DMS53 treated with DMSO at 0.1 percent for 48 hours (cell line): Measurements from ENCODE around the gene MRPS6.

Experiments
- DNase-seq: peaks from one replicate; lab custom pipeline; 2025; ENCODE audit not compliant: unreplicated experiment; lab: John Stamatoyannopoulos, UW

MRPS6 gene

DNA sequence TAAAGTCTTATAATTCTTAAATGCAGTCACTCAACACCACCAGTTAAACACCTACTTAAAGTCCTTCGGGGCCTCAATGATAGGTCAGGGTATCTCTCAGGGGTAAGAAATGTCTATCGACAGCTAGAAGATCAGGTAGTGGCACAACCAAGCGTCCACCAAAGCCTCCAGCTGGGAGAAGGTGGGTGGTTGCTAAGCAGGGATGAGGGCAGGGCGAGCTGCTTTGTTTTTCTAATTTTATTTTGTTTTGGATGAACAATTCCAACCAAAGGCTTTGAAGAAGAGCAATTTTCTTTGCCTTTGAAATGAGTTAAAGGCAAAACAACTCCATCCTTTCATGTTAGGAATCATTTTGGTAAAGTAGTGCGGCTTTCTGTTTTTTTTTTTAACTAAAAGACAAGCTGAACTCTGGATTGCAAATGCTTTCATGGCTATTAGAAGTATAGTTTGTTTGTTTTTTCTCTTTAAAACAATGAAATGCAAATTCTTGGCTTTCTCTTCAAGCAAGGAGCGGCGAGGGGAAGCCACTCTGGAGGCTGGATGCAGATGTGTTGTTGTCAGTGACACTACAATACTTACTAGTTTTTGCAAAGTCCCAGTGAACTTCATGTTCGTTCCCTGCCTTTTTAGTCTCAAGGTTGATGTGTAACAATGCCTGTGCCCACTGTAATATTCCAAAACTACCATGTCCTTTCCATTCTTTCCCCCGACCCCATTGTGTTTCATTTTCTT is 106.0 kb downstream of the MRPS6 start:
- DNase-seq, result no peak

DNA sequence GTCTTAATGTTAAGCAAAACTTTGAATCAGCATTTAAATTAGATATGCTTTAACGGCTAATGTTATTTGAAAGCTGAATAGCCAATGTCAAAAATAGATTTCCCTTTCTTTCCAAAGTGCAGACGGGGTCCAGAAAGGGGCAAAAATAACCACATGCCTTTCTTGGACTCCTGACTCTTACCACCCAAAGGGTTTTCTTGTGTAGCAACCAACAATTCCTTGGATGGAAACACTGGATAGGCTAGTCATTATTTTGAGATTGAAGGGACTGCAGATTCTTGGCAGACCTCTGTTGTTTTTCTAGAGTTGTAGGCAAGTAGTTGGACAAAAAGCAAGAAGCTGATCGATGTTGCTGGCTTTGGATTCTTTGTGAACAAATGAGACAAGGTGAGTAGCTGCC is 107.0 kb downstream of the MRPS6 start:
- DNase-seq, result no peak

DNA sequence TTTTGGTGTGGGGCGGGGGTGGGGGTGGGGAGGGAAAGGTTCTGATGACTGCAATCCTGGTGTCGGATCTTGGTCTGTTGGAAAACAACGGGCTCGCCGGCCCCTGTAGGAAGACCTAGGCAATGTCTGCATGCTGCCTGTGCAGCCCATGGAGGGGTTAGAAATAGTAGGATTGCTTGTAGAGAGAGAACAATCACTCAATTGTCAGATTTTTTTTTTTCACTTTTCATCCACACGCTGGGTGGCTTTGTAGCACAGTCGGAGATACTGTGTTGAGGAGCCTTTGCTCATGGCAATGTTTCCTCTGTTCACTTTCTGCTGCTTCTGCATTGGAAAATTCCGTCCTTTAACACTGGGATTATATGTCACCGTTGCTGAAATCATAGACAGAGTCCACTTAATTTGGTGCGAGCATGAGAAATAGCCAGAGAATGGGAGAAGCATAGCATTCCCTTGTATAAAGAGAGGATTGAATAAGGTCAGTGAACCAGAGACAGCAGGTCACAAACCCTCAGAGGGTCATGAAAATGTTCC is 107.5 kb downstream of the MRPS6 start:
- DNase-seq, result no peak

DNA sequence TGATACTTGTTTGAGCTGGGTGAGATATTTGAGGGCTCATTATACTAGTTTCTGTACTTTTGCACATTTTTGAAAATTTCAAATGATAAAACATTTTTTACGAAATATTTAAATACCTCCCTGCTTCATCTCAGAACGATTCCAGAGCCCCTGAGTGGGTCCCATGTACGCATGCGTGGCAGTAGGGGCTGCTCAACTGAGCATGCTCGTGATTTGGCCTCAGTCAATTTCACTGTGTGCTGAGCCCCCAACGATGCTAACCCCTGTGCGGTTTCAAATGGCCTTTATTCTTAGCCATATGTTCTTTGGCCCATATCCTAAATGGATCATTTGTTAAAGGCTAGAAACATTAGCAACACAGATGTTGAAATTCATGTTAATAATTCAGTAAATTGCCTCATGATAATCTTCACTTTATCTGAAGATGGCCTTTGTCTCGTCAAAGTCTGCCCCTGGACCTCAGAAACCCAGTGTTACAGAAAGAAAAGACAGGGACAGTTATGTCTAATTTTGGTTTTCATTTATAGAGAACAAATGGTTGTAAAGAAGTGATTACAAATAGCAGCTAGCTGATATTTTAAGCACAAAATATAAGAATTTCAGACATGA is 108.2 kb downstream of the MRPS6 start:
- no peak for DNase-seq

DNA sequence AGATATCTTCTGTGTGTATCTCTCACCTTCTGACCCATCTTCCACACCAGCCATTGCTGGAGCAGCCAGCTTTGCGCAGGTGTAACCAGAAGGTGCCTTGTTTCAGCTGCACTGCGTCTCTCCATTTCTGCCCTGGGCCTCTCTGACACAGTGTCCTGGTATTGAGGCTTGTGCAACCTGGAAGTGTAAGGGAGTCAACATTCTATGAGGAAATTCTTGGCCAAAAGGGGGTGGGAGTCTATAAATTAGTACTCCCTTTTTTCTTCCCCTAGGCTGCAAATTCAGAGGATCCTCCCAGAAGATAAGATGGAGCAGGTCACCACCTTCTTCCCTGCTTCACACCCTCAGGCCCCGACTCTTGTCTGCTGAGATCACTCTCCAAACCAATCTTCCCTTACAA is 109.1 kb downstream of the MRPS6 start:
- no peak for DNase-seq

DNA sequence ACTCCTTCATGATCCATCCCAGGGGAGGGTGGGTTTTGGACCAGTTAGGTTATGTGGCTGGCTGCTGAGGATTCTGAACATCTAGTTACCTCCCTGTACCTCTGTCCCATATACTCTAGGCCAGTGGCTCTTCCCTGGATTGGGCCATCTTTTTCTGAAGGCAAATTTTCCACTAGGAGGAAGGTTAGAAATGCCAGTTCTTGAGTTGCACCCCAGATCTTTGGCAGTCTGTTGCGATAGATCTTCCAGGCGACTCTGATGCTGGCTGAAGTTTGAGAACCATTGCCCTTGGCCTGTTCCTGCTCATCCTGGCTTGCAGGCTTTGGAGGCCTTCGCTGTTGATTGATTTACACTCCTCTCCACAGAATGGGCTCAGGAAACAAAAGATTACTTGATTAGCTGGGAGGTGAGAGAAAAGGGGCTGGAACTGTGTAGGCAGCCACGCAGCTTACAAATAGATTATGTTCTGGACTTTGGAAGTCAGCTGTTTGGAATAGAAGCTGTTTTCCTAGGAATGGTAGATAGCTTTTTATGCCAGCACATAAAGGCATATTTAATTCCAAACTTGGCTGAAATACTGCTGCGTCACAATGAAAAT is 110.1 kb downstream of the MRPS6 start:
- no peak for DNase-seq

DNA sequence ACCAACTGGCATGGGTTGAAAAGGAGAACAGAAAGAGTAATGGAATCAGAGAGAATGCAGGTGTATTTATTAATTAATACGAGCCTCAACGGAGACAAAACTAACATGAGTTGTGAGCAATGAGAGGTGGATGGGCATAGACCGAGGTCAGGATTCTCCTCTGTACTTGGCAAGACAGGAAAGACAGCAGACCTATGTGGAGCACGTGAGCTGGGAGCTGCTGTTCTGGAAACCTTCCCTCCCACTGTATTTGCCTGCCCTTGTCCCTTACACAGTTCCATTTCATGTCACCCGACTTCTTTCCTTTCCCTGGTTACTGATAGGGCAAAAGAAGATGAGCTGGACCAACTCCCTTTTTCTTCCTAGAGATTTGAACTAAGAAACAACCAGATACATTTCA is 110.9 kb downstream of the MRPS6 start:
- DNase-seq, result no peak

DNA sequence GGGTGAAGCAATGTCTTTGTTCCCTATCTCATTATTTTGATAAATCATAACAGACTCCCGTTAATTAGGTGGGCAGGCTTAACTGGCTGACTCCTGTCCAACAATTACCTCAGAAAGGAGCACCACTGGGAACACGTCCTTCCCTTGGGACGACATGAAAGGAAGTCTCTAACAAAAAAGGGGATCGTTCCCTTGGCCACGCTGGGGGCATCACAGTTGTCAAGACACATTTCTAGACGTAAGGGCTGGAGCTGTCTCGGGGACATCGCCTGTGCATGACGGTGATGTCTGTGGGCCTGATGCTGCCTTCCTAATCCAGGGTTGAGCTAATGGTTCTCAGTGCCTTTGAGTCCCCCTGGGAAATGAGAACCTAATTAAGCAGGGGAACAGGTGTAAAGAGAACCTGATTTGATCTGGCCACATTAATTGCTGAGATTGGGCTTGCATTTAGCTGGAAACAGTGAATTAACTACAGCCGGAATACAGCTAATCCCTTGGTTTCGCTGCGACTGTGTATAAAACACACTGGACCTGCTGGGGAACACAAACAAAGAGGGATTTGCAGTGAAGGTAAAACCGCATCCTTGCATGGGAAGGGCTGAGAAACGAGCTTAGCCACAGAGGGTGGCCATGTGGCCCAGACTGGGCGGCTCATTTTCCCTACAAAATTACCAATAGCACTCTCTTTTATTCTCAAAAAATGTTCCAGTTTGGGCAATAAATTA is 111.8 kb downstream of the MRPS6 start:
- no peak for DNase-seq

DNA sequence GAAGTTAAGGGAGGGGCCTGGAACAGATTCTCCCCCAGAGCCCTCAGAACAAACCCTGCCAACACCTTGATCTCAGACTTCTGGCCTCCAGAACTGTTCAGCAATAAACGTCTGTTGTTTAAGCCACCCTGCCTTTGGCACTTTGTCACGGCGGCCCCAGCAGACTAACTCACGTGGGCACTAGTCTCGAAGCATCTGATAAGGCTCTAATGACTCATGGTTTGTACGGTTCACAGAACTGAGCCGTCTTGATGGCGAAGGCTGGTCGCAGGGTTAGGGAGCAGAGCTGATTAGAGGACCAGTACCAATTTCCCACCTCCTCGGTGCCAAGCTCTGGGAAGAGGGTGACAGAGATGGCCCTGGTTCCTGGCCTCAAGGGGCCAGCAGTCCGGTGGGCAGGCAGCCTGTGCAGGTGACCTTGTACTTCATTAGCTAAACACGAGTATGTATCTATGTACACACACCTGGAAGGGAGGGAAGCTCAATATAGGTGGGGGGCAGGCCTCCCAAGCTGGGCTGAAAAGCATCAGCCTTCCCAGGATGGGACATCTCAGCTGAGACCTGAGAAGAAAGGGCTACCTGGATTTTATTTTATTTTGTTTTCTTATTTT is 112.8 kb downstream of the MRPS6 start:
- DNase-seq, result no peak

DNA sequence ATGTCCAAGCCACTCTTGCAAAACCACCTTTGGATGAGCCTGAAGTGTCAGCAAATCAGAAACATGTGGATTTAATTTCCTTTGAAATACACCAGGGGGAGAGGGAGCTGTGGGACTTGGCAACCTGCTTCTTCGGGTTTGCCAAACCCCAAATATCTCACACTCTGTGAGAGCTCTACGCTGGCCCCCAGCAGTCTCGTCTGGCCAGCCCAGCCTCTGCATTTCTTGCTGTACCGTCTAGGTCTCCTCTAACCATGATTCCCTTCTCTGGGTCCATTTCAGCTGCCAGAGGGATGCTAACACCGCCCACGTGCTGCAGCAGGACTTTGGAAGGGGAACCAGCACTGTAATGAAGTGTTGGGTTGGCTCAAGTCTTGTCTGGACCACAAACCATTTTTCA is 114.6 kb downstream of the MRPS6 start:
- DNase-seq, result no peak

DNA sequence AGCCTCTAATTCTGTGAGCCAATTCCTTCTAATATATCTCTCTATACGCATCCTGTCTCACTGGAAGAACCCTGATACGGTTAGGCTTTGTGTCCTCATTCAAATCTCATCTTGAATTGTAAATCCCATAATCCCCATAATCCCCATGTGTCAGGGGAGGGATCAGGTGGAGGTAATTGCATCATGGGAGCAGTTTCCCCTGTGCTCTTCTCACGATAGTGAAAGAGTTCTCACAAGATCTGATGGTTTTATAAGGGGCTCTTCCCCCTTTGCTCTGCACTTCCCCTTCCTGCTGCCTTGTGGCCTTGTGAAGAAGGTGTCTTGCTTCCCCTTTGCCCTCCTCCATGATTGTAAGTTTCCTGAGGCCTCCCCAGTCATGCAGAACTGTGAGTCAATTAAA is 116.1 kb downstream of the MRPS6 start:
- DNase-seq, result no peak

DNA sequence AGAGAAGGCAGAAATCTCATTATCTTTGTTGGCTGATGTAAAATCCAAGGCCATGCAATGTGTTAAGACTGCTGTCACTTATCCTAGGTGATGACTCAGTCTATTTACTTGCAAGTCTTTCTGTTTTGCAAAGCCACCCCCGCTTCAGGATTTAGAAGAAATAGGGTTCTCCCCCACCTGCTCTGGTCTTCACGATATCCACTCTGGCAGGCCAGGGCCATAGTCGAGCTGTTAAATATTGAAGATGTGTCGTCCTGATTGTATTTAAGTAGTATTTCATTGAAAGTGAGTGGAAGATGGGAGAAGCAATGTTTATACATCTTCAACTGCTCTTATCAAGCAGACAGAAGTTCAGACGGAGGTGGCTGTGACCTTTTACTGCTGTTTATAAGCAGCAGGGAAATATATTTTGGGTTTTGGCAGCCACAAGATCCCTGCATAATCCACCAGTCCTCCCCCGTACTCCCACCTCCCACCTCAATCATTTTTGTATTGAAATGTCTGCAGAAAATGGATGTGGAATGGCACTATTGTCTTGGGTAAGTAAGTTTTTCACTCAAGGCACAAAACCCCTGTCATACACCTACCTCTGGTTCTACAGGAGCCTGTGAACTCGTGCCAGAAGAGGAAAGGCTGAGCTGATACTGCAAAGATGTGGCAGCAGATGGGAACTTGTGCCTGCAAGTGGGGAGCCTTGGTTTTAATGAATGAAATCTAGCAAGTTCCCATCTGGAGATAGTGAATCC is 117.4 kb downstream of the MRPS6 start:
- no peak for DNase-seq

DNA sequence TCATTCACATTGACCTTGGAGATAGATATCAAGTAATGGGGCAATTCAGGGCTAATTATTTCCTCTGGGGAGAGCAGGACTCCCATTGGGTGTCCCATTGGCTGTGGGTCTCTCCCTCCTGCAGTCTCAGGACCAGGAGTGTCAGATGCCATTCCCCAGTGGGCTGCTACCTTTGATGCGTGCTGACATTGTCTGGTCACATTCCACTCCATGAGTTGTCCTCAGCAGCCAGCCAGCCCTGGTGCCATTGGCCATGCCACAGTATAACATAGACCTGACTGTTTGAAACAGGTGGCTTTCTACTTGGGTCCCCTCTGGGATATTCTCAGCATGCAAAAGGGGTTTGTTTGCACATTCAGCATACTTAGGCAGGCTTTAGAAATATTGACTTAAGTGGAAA is 118.5 kb downstream of the MRPS6 start:
- DNase-seq, result no peak
